ENCODE data around the gene TOGARAM1.

DNA sequence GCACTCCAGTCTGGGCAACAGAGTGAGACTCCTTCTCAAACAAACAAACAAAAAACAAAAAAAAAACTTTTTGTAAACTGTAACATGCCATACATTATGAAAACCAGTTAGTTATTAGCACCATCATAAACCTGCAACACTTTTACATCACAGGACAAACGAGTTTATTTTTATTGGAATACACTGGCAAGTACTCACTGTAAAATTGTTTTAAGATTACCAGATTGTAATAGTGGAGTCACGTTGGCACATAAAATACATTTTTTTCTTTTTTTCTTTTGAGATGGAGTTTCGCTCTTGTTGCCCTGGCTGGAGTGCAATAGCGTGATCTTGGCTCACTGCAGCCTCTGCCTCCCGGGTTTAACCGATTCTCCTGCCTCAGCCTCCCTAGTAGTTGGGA lies 156.6 kb downstream of the TOGARAM1 start:
- TF ChIP-seq, protein P1, sequence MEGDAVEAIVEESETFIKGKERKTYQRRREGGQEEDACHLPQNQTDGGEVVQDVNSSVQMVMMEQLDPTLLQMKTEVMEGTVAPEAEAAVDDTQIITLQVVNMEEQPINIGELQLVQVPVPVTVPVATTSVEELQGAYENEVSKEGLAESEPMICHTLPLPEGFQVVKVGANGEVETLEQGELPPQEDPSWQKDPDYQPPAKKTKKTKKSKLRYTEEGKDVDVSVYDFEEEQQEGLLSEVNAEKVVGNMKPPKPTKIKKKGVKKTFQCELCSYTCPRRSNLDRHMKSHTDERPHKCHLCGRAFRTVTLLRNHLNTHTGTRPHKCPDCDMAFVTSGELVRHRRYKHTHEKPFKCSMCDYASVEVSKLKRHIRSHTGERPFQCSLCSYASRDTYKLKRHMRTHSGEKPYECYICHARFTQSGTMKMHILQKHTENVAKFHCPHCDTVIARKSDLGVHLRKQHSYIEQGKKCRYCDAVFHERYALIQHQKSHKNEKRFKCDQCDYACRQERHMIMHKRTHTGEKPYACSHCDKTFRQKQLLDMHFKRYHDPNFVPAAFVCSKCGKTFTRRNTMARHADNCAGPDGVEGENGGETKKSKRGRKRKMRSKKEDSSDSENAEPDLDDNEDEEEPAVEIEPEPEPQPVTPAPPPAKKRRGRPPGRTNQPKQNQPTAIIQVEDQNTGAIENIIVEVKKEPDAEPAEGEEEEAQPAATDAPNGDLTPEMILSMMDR (IDR thresholded peaks at IDR 0.05), result no peak
- TF ChIP-seq POLR2A (IDR thresholded peaks at IDR 0.05), result no peak

Measured in right lobe of liver (tissue), 4 donors.